GM12864 (cell line): ENCODE results near the gene ATP8B3.

Experiments used
- DNase-seq: peaks from one replicate; pipeline ENCODE4 v3.0.0-alpha.2; 2011; ENCODE audit warnings: low read depth
- H3K4me3 ChIP-seq: 2 replicates; pipeline ENCODE4 v1.5.1; 2011; ENCODE audit warnings: mild to moderate bottlenecking, low read depth, low read length, control low read depth
- TF ChIP-seq, protein P1 (sequence below): IDR thresholded peaks from 2 replicates; pipeline ENCODE4 v1.5.1; 2011; ENCODE audit warnings: low read depth, mild to moderate bottlenecking, moderate library complexity, low read length, control low read depth, inconsistent platforms; ENCODE audit errors: missing control alignments

ATP8B3 gene

GRCh38 chr19:1773184-1773583 lies 38.9 kb downstream of the ATP8B3 start:
- TF ChIP-seq, protein P1, sequence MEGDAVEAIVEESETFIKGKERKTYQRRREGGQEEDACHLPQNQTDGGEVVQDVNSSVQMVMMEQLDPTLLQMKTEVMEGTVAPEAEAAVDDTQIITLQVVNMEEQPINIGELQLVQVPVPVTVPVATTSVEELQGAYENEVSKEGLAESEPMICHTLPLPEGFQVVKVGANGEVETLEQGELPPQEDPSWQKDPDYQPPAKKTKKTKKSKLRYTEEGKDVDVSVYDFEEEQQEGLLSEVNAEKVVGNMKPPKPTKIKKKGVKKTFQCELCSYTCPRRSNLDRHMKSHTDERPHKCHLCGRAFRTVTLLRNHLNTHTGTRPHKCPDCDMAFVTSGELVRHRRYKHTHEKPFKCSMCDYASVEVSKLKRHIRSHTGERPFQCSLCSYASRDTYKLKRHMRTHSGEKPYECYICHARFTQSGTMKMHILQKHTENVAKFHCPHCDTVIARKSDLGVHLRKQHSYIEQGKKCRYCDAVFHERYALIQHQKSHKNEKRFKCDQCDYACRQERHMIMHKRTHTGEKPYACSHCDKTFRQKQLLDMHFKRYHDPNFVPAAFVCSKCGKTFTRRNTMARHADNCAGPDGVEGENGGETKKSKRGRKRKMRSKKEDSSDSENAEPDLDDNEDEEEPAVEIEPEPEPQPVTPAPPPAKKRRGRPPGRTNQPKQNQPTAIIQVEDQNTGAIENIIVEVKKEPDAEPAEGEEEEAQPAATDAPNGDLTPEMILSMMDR = no peak
- no peak for DNase-seq
- H3K4me3 ChIP-seq = no peak overlapping the region

DNA sequence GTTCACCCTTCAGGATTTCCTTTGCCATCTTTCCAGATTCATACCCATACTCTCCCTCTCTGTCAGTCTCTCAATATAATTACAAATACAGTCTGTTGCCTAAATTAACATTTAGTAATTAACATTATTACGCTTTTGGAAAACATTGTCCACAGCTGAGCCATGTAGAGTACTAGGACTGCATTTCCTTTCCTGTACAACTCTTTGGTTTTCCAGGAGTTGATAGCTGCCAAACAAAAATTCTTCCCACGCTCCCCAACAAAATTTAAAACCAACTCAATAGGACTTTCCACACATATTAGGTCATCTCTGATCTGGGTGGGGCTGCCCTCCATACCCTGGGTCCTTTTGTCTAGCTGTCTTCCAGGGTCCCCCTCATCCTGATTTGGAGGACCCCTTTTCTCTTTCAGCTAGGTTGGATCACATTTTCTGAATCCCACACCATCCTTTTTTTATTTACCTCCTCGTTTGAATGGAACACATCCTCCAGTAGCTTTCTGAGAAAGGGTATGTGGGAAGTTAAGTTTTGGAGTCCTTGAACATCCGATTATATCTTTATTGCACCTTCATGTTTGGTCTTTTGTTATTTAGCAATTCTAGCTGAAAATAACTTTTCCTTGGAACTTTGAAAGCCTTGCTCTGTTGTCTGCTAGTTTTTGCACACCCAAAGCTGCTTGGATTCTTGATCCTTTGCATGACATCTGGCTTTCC lies 41.1 kb downstream of the ATP8B3 start:
- no peak for DNase-seq
- TF ChIP-seq, protein P1 = no peak
- no peak overlapping the region for H3K4me3 ChIP-seq

DNA sequence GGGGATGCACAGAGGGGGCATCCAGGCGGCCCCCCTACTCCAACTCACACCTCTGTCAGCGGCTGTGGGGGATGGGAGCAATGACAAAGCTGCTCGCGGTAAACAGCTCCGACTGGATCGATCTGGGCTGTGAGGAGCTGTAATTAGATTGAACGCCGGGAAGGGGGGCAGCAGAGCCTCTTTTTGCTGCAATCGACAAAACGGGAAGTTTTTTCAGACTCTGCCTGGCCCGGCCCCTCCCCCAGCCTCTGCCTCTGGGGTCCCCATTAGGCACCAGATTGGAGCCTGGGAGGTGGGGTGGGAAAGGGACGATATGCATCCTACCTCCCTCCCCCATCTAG lies 42.5 kb downstream of the ATP8B3 start:
- no peak for DNase-seq
- TF ChIP-seq, protein P1 = no peak
- no peak overlapping the region for H3K4me3 ChIP-seq

GRCh38 chr19:1768918-1769644 lies 43.0 kb downstream of the ATP8B3 start:
- H3K4me3 ChIP-seq = no peak overlapping the region
- TF ChIP-seq, protein P1 = no peak
- no peak for DNase-seq

DNA sequence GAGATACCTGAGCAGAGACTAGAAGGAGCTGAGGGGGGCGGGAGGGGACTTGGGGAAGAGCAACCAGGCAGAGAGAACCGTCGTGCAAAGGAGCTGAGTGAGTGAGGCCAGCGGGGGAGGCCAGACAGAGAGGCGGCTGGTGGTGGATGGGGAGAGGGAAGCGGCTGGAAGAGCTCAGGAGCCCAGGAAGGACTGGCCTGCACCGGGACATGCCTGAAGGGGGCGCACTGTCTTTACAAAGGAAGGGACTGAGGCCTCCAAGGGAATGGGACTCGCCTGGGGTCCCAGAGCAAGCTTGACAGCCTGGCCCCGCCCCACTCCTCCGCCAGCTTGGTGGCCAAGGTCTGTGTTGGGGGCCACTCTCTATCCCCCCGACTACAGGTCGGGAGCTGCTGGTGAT lies 43.8 kb downstream of the ATP8B3 start:
- H3K4me3 ChIP-seq = no peak overlapping the region
- TF ChIP-seq, protein P1 = peak; percentile 27
- DNase-seq = no peak

DNA sequence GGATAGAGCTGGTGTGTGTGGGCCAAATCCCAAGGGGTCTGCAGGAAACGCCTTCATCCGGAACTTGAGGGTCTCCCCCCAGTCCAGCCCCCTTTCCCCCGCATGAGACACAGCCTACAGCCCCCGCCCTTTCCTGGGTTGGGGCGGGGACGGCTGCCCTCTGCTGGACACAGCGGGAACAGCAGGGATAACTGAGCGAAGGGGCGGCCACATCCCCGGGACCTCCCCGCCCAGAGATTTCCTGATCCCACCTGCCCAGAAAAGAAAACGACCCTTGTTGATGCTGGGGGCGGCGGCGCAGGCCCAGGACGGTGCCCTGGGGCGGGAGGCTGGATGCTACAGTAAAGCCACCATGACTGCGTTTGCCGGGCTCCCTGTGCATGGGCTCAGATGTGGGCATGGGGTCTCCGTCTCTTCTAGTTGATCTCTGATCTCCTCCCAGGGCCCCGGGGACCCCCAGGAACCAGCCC lies 44.6 kb downstream of the ATP8B3 start:
- no peak for DNase-seq
- TF ChIP-seq, protein P1 = peak; percentile 92
- H3K4me3 ChIP-seq = no peak overlapping the region
